ENCODE data around the gene CDKN2C.

- no peak for TF ChIP-seq RAD21 (IDR thresholded peaks at IDR 0.05; ENCODE audit: low read depth)
- no peak for TF ChIP-seq MAX (IDR thresholded peaks at IDR 0.05)
These were observed 33.7 kb upstream of the CDKN2C start for GRCh38 chr1:50936321-50936720.

Data from Ishikawa (cell line).